Cardiac muscle cell (in vitro differentiated cells and primary cell): ENCODE measurements around the gene ENDOV. TPM values are rescaled to one million over a fixed set of nuclear protein-coding genes. Genes with fewer than 3 reads are reported as not detected.

ENCODE experiments used
- DNase-seq, 2 donors: peaks; one replicate each; pipeline versions ENCODE4 v3.0.0 to v3.0.0-alpha.2; 2010 to 2017; ENCODE audit warnings: low read depth in 1 of 2, low spot score in 1 of 2
- H3K27ac ChIP-seq: fragments of 200-600 bp; sonication (generic); 2 replicates; pipeline ENCODE4 v1.5.1; 2016
- H3K27me3 ChIP-seq: fragments of 200-600 bp; sonication (generic); 2 replicates; pipeline ENCODE4 v1.6.0; 2016; ENCODE audit warnings: control low read depth
- H3K36me3 ChIP-seq: fragments of 200-600 bp; sonication (generic); 2 replicates; pipeline ENCODE4 v1.5.1; 2016; ENCODE audit warnings: control low read depth
- H3K4me1 ChIP-seq: fragments of 200-600 bp; sonication (generic); 2 replicates; pipeline ENCODE4 v1.8.1; 2017; ENCODE audit warnings: low read depth, mild to moderate bottlenecking, mixed run types
- H3K4me3 ChIP-seq: fragments of 200-600 bp; sonication (generic); 2 replicates; pipeline ENCODE4 v1.5.1; 2016; ENCODE audit warnings: mild to moderate bottlenecking
- H3K9me3 ChIP-seq: fragments of 200-600 bp; sonication (generic); 2 replicates; pipeline ENCODE4 v1.5.1; 2017; ENCODE audit warnings: low read depth, mild to moderate bottlenecking, control low read depth
- polyA plus RNA-seq: library from polyadenylated mRNA; unstranded; fragments of >200 nt; fragmentation: Nextera tagmentation; extraction: Ambion mirVana; gene quantifications from 2 replicates; pipeline ENCODE4 v1.2.1, GENCODE V29; 2016
- total RNA-seq: library from RNA; depleted of rRNA; stranded (reverse); fragments of >200 nt; gene quantifications from 2 replicates; pipeline ENCODE4 v1.2.3, GENCODE V29; 2016
- TF ChIP-seq, protein P1 (sequence below): IDR thresholded peaks from 2 replicates; pipeline ENCODE4 v1.5.1; 2012; ENCODE audit warnings: low read depth, mild to moderate bottlenecking, low read length

Gene ENDOV
- total and polyA plus RNA-seq, 2 experiments from 2014 or later = 35.4 to 38.0 TPM

DNA sequence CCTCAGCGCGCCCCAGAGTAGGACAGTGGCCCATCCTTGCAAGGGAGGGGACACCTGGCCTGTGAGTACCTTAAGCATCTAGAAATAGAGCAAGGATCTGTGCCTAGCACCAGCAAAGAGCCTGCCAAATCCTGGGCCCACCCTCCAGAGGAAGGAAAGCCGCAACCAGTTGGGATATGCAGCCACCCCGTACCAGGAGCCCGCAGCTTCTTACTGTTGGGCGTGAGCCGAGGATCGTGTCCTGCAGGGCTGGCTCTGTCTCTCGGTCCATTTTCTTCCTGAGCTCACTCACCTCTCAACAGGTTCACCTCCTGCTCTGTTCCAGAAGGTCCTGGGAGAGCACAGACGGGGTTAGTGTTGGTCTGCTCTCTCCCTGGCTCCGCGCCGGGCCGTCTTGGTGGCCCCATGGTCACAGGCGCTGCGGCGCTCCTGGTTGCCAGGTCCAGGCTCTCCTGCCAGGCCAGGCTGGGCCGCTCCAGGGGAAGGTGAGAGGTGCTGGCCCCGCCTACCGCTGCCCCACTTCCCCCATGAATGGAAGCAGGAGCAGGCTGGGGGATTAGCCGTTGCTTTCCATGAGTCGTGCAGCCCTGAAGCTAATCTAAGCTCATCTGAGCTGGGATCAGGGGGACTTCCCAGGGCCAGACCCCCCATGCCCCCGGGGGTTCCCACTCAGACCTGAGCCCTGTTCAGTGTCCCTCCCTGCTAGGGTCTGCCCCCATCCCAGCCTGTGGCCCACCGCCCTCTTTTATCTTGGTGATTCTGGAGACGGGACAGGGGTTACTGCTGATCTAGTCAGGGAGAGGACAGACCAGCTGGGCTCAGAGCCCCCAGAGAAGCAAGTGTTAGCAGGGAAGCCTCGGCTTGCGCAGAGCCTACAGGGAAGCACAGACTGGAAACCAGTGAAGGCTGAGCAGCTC lies 12.7 kb downstream of the ENDOV start:
- no peak overlapping the region for H3K4me3 ChIP-seq
- H3K9me3 ChIP-seq = no peaks in the 10 kb centered on the region
- no peak for DNase-seq
- TF ChIP-seq, protein P1, sequence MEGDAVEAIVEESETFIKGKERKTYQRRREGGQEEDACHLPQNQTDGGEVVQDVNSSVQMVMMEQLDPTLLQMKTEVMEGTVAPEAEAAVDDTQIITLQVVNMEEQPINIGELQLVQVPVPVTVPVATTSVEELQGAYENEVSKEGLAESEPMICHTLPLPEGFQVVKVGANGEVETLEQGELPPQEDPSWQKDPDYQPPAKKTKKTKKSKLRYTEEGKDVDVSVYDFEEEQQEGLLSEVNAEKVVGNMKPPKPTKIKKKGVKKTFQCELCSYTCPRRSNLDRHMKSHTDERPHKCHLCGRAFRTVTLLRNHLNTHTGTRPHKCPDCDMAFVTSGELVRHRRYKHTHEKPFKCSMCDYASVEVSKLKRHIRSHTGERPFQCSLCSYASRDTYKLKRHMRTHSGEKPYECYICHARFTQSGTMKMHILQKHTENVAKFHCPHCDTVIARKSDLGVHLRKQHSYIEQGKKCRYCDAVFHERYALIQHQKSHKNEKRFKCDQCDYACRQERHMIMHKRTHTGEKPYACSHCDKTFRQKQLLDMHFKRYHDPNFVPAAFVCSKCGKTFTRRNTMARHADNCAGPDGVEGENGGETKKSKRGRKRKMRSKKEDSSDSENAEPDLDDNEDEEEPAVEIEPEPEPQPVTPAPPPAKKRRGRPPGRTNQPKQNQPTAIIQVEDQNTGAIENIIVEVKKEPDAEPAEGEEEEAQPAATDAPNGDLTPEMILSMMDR = no peak
- no peak overlapping the region for H3K27ac ChIP-seq
- H3K27me3 ChIP-seq = no peaks in the 10 kb centered on the region
- H3K4me1 ChIP-seq = no peaks in the 10 kb centered on the region
- no peaks in the 10 kb centered on the region for H3K36me3 ChIP-seq

DNA sequence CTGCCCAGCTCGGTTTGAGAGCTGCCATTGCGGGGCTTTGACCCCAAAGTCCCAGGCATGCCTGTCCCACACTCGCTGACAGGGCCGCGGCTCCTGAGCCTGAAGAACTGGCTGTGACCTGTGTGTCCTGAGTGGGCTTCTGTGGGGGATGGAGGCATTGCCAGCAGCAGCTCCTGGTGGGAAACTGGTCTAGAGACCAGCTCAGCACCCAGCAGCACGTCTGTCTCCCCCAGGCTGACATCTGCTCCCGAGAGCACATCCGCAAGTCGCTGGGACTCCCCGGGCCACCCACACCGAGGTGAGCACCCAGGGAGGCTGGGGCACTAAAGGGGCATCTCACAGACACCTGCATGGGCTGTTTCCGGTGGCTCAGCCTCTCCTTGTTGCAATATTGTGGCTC lies 13.4 kb downstream of the ENDOV start:
- TF ChIP-seq, protein P1 = no peak
- Histone ChIP-seq H3K9me3 (no peaks in the 10 kb centered on the region), H3K36me3 (no peaks in the 10 kb centered on the region), H3K4me3 (no peak overlapping the region), H3K4me1 (no peaks in the 10 kb centered on the region), H3K27me3 (no peaks in the 10 kb centered on the region), H3K27ac (no peak overlapping the region)
- DNase-seq = no peak

GRCh38 chr17:80428796-80429195 lies 13.8 kb downstream of the ENDOV start:
- no peaks in the 10 kb centered on the region for H3K27me3 ChIP-seq
- H3K4me3 ChIP-seq = no peak overlapping the region
- TF ChIP-seq, protein P1 = no peak
- no peaks in the 10 kb centered on the region for H3K9me3 ChIP-seq
- no peak for DNase-seq
- no peaks in the 10 kb centered on the region for H3K36me3 ChIP-seq
- no peak overlapping the region for H3K27ac ChIP-seq
- no peaks in the 10 kb centered on the region for H3K4me1 ChIP-seq

DNA sequence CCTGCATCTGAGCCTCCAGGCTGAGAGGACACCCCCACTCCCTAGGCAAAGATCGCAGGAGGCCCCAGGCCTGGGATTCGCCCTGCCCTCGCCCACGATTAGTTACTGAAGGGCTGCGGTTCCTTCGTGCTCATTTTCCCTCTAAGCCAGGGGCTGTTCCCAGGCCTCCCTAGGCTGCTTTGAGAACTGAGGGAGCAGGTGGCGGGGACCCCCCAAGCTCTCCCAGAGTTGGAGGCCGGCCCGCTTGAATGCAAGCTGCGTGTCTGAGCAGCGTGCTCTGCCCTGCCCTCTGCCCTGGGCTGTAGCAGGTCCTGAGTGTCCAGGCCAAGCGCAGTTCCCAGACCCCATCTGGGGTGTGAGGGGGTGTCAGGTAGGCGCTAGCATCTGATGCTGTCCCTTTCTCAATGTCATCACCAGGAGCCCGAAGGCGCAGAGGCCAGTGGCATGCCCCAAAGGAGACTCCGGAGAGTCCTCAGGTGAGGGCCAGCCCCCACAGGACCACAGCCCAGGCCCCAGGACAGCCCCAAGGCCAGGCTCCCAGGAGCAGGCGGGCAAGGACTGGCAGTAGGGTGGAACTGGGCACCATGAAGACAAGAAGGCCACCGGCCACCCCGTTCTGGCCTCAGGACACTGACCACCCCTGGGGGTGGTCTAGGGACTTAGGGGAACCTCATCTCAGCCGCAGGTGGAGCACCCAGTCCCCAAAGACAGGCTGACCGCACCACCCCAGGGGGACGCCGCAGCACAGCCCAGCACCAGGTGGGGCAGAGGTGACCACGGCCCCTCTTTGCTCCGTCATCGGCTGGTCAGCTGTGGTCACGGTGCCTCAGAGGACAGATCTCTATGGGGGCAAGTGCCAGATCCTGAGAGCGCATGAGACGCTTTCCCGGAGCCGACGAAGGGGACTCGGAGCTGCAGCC lies 14.6 kb downstream of the ENDOV start:
- no peaks in the 10 kb centered on the region for H3K9me3 ChIP-seq
- TF ChIP-seq, protein P1 = no peak

DNA sequence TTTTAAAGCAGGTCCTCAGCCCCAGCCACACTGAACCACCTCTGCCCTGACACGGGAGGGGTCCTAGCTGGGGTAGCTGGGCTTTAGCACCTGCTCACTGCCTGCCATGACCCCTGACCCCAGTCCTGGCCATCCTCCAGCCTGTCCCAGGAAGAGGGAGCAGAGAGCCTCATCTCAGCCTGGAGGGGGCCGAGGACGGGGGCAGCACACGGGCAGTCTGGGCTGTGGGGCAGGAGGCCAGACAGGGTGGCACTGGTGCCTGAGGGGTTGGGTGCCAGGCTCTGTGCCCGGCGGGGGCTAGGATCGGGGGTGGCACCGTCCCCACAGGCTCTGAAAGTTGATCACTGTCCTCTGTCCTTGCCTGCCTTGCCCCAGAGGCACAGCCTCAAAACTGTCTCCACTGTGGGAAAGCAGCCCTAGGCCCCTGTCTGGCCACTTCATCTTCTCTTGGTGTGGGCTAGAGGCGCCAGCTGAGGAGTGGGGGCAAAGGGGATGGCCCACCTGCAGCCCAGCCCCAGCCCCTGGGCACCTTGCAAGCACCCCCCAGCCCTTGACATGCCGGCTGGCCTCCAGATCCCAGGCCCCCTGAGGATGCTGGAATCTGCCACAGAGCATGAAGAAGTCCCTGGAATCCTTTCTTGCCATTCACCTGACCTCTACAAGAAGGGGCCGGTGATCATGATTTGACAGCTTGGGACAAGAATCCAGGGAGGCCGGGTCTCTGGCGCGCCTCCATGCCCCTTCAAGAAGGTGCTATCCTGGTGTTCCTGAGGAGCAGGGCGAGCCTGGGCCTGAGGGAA lies 15.7 kb downstream of the ENDOV start:
- TF ChIP-seq, protein P1 = no peak
- no peaks in the 10 kb centered on the region for H3K36me3 ChIP-seq
- no peaks in the 10 kb centered on the region for H3K9me3 ChIP-seq
- no peaks in the 10 kb centered on the region for H3K4me1 ChIP-seq
- DNase-seq = no peak
- no peaks in the 10 kb centered on the region for H3K27me3 ChIP-seq
- no peak overlapping the region for H3K4me3 ChIP-seq
- no peak overlapping the region for H3K27ac ChIP-seq

More for the DNA sequence above, 14.6 kb downstream of the ENDOV start:
- H3K27me3 ChIP-seq = no peaks in the 10 kb centered on the region
- no peak overlapping the region for H3K27ac ChIP-seq
- no peaks in the 10 kb centered on the region for H3K36me3 ChIP-seq
- DNase-seq = no peak
- H3K4me3 ChIP-seq = no peak overlapping the region
- H3K4me1 ChIP-seq = no peaks in the 10 kb centered on the region
